Ishikawa (cell line): ENCODE results near the gene GABARAPL2.

Experiments
- CEBPB ChIP-seq: IDR thresholded peaks from 2 replicates; pipeline ENCODE4 v1.6.1; 2012
- CREB1 ChIP-seq: IDR thresholded peaks from 2 replicates; pipeline ENCODE4 v1.6.1; 2012; ENCODE audit warnings: low read depth
- EGR1 ChIP-seq: IDR thresholded peaks from 2 replicates; pipeline ENCODE4 v1.6.1; 2012
- EP300 ChIP-seq: IDR thresholded peaks from 2 replicates; pipeline ENCODE4 v1.6.1; 2012; ENCODE audit warnings: borderline replicate concordance
- FOXM1 ChIP-seq: IDR thresholded peaks from 2 replicates; pipeline ENCODE4 v1.6.1; 2012; ENCODE audit warnings: low read depth, borderline replicate concordance
- NFIC ChIP-seq: IDR thresholded peaks from 2 replicates; pipeline ENCODE4 v1.6.1; 2012
- RAD21 ChIP-seq: IDR thresholded peaks from 2 replicates; pipeline ENCODE4 v1.6.1; 2012; ENCODE audit warnings: low read depth
- TAF1 ChIP-seq: IDR thresholded peaks from 2 replicates; pipeline ENCODE4 v1.6.1; 2012; ENCODE audit warnings: low read depth, mild to moderate bottlenecking
- TCF12 ChIP-seq: IDR thresholded peaks from 2 replicates; pipeline ENCODE4 v1.6.1; 2012; ENCODE audit warnings: low read depth
- TEAD4 ChIP-seq: IDR thresholded peaks from 2 replicates; pipeline ENCODE4 v1.6.1; 2012
- USF1 ChIP-seq: IDR thresholded peaks from 2 replicates; pipeline ENCODE4 v1.6.1; 2012
- YY1 ChIP-seq: IDR thresholded peaks from 2 replicates; pipeline ENCODE4 v1.6.1; 2012; ENCODE audit warnings: low read depth
- ZBTB7A ChIP-seq: IDR thresholded peaks from 2 replicates; pipeline ENCODE4 v1.6.1; 2012; ENCODE audit warnings: low read depth
- TF ChIP-seq, protein P1 (sequence below): IDR thresholded peaks from 2 replicates; pipeline ENCODE4 v1.6.1; 2012; ENCODE audit warnings: low read depth, mild to moderate bottlenecking
- TF ChIP-seq, protein P2 (sequence below): IDR thresholded peaks from 2 replicates; pipeline ENCODE4 v1.6.1; 2012

Gene GABARAPL2

DNA sequence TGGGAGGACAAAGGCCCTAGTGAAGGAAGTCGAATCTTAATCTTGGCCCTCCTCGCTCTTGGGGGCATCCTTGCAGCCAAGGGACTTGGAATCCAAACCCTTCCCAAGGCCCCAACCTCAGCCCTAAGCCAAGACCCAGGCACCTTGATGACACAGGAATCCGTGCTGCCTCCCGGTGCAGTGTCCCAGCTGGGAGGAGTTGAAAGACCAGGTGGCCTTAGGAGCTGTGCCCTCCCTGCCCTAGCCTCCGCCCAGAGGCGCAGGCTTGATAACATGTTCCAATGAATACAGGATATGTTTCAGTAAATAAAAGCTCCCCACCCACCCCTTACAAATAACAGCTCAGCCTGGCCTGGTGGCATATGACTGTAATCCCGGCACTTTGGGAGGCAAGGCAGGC lies 30.3 kb upstream of the GABARAPL2 start, which contains the start of gene CHST5:
CHST5 (minus strand) TSS at position 208 of the 400 bp plus-strand sequence. CDS start 5,724 bp downstream, outside the sequence.
- no peak for TF ChIP-seq CREB1
- TF ChIP-seq USF1: no peak
- TF ChIP-seq, protein P1, sequence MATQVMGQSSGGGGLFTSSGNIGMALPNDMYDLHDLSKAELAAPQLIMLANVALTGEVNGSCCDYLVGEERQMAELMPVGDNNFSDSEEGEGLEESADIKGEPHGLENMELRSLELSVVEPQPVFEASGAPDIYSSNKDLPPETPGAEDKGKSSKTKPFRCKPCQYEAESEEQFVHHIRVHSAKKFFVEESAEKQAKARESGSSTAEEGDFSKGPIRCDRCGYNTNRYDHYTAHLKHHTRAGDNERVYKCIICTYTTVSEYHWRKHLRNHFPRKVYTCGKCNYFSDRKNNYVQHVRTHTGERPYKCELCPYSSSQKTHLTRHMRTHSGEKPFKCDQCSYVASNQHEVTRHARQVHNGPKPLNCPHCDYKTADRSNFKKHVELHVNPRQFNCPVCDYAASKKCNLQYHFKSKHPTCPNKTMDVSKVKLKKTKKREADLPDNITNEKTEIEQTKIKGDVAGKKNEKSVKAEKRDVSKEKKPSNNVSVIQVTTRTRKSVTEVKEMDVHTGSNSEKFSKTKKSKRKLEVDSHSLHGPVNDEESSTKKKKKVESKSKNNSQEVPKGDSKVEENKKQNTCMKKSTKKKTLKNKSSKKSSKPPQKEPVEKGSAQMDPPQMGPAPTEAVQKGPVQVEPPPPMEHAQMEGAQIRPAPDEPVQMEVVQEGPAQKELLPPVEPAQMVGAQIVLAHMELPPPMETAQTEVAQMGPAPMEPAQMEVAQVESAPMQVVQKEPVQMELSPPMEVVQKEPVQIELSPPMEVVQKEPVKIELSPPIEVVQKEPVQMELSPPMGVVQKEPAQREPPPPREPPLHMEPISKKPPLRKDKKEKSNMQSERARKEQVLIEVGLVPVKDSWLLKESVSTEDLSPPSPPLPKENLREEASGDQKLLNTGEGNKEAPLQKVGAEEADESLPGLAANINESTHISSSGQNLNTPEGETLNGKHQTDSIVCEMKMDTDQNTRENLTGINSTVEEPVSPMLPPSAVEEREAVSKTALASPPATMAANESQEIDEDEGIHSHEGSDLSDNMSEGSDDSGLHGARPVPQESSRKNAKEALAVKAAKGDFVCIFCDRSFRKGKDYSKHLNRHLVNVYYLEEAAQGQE: no peak
- no peak for TF ChIP-seq TAF1
- TF ChIP-seq CEBPB: no peak
- no peak for TF ChIP-seq RAD21
- TF ChIP-seq NFIC: no peak
- TF ChIP-seq, protein P2, sequence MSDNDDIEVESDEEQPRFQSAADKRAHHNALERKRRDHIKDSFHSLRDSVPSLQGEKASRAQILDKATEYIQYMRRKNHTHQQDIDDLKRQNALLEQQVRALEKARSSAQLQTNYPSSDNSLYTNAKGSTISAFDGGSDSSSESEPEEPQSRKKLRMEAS: no peak
- TF ChIP-seq EGR1: no peak
- no peak for TF ChIP-seq EP300
- no peak for TF ChIP-seq FOXM1
- no peak for TF ChIP-seq TEAD4
- TF ChIP-seq YY1: no peak
- no peak for TF ChIP-seq ZBTB7A
- no peak for TF ChIP-seq TCF12

- TF ChIP-seq NFIC: no peak
- TF ChIP-seq, protein P1: no peak
- no peak for TF ChIP-seq YY1
- TF ChIP-seq CEBPB: no peak
- no peak for TF ChIP-seq EP300
- no peak for TF ChIP-seq TEAD4
- no peak for TF ChIP-seq ZBTB7A
- no peak for TF ChIP-seq TCF12
- TF ChIP-seq RAD21: no peak
- TF ChIP-seq EGR1: no peak
- TF ChIP-seq, protein P2: no peak
Measured at GRCh38 chr16:75537776-75538175, 28.4 kb upstream of the GABARAPL2 start.

DNA sequence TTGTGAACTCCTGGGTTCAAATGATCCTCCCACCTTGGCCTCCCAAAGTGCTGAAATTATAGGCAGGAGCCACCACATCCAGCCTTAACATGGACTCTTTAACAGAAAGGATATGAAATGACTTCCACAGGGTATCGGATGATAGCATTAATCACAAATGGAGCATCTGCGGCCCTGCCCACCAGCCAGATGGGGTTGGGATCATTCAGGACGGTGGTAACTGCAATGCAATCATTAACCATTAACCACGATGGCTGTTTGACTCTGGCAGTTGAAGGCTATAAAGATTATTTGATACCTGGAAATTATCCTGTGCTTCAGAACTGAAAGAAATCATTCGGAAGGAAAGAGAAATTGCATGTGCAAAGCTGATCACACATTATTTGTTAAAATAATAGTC lies 24.9 kb upstream of the GABARAPL2 start:
- TF ChIP-seq EP300: no peak
- no peak for TF ChIP-seq TEAD4
- TF ChIP-seq RAD21: no peak
- TF ChIP-seq TCF12: no peak
- TF ChIP-seq TAF1: no peak
- TF ChIP-seq CREB1: no peak
- TF ChIP-seq EGR1: no peak
- no peak for TF ChIP-seq CEBPB
- TF ChIP-seq YY1: no peak
- TF ChIP-seq, protein P2: no peak
- no peak for TF ChIP-seq USF1
- no peak for TF ChIP-seq ZBTB7A
- TF ChIP-seq, protein P1: no peak
- no peak for TF ChIP-seq NFIC
- TF ChIP-seq FOXM1: no peak

GRCh38 chr16:75546293-75546692 lies 19.9 kb upstream of the GABARAPL2 start:
- TF ChIP-seq YY1: no peak
- TF ChIP-seq EGR1: no peak
- no peak for TF ChIP-seq CEBPB
- no peak for TF ChIP-seq EP300
- TF ChIP-seq, protein P1: no peak
- TF ChIP-seq NFIC: no peak
- TF ChIP-seq ZBTB7A: no peak
- TF ChIP-seq USF1: no peak
